ENCODE measurements around the gene GAREM1. TPM values are rescaled to one million over a fixed set of nuclear protein-coding genes. Genes with fewer than 3 reads are reported as not detected.

Gene GAREM1
- polyA plus RNA-seq, 1 of the 3 experiments (the other 2 are of a cell fraction) = 2.8 TPM

DNA sequence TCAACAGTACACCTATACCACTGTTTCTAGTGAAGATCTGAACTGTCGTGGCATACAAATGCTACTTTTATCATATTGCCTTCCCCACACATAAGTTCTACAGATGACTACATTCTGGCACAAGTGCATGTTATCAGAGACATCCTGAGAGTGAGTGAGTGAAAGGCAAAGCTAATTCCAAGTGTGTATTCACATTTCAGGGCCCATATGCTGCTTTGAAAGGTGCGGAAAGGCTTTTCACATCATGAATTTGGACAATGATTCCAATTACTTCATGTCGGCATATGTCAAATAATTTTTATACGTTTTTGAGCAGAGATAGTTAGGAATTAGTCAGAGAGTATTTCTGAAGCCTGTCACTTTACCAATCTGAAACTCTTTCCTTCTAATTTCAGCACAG lies 101.7 kb downstream of the GAREM1 start:
- H4K20me1 ChIP-seq (ENCODE audit: insufficient read depth) = no peaks in the 10 kb centered on the region
- no peak overlapping the region for H3K9ac ChIP-seq
- no peak overlapping the region for H3K4me2 ChIP-seq
- H3K4me1 ChIP-seq (ENCODE audit: control insufficient read depth in 1 of 2, insufficient read depth in 2 of 2, low read depth in 1 of 2, low read length in 1 of 2) = peaks cover 0 to 3% of the 10 kb centered on the region in 2 experiments; a peak in 2 of 4 replicates
- H3K36me3 ChIP-seq (replicated peaks in 1 of 2; ENCODE audit: control insufficient read depth in 1 of 2, insufficient read depth in 2 of 2, low read length in 1 of 2) = no peaks in the 10 kb centered on the region
- no peaks in the 10 kb centered on the region for H3K27me3 ChIP-seq (ENCODE audit: insufficient read depth)
- ChIA-PET POLR2A (no interaction called here), CTCF (no interaction called here)
- H3K9me2 ChIP-seq = no peaks in the 10 kb centered on the region
- DNase-seq = no peak
- no peak overlapping the region for H3K4me3 ChIP-seq (ENCODE audit: low read depth in 2 of 2, low read length in 1 of 2)
- no peak for TF ChIP-seq ELF1 (IDR thresholded peaks at IDR 0.05)
- no peak for TF ChIP-seq TCF12 (IDR thresholded peaks at IDR 0.05)
- no peak for TF ChIP-seq JUND (IDR thresholded peaks at IDR 0.05)
- TF ChIP-seq TEAD4 (IDR thresholded peaks at IDR 0.05; ENCODE audit: borderline replicate concordance, insufficient read depth) = no peak
- TF ChIP-seq SIN3A (IDR thresholded peaks at IDR 0.05; ENCODE audit: borderline replicate concordance, low read depth, low read length) = no peak
- no peak for TF ChIP-seq CHD2 (IDR thresholded peaks at IDR 0.05; ENCODE audit: low read length, partially characterized antibody)
- TF ChIP-seq, protein P1, sequence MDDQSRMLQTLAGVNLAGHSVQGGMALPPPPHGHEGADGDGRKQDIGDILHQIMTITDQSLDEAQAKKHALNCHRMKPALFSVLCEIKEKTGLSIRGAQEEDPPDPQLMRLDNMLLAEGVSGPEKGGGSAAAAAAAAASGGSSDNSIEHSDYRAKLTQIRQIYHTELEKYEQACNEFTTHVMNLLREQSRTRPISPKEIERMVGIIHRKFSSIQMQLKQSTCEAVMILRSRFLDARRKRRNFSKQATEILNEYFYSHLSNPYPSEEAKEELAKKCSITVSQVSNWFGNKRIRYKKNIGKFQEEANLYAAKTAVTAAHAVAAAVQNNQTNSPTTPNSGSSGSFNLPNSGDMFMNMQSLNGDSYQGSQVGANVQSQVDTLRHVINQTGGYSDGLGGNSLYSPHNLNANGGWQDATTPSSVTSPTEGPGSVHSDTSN (IDR thresholded peaks at IDR 0.05) = no peak
- TF ChIP-seq CTCF (IDR thresholded peaks at IDR 0.05) = no peak
- TF ChIP-seq, protein P2, sequence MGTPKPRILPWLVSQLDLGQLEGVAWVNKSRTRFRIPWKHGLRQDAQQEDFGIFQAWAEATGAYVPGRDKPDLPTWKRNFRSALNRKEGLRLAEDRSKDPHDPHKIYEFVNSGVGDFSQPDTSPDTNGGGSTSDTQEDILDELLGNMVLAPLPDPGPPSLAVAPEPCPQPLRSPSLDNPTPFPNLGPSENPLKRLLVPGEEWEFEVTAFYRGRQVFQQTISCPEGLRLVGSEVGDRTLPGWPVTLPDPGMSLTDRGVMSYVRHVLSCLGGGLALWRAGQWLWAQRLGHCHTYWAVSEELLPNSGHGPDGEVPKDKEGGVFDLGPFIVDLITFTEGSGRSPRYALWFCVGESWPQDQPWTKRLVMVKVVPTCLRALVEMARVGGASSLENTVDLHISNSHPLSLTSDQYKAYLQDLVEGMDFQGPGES (IDR thresholded peaks at IDR 0.05; ENCODE audit: low read depth, low read length) = no peak
- no peak for TF ChIP-seq REST (IDR thresholded peaks at IDR 0.05; ENCODE audit: low read depth, low read length)
- H3K79me2 ChIP-seq (ENCODE audit: insufficient read depth) = no peaks in the 10 kb centered on the region
- peaks cover 4% of the 10 kb centered on the region for H3F3A ChIP-seq (replicated peaks; ENCODE audit: insufficient read depth)
- H3K9me3 ChIP-seq = no peaks in the 10 kb centered on the region
- H2AFZ ChIP-seq (ENCODE audit: low read depth) = no peak overlapping the region
- H3K27ac ChIP-seq (ENCODE audit: low read depth in 2 of 2, low read length in 1 of 2) = no peak overlapping the region
- WGBS (ENCODE audit: low lambda C conversion rate) = 90% methylated on average over 4 of the region's 4 CpGs
